GM12874 (cell line): ENCODE data around the gene IL36B.

Source experiments
- CTCF ChIP-seq: IDR thresholded peaks from 2 replicates; pipeline ENCODE4 v1.5.1; 2011; ENCODE audit warnings: low read depth, mild to moderate bottlenecking, control low read depth, low read length, moderate library complexity; ENCODE audit not compliant: insufficient read depth

The IL36B gene

DNA sequence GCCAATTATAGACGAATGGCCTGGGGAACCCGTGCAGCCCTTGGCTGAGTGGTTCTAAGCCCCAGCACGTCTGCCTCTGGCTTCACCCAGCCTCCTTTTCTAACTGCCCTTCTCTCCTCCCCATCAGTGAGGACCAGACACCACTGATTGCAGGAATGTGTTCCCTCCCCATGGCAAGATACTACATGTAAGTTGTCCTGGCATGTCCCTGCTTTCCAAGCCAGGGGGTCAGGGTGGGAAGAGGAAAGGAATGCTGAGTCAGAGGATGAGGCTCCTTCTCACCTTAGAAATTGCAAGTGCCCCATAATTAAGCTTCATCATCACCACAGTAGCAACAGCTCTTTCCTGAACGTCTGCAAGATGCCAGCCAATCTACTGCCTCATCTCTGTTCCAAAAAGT lies 19.9 kb upstream of the IL36B start:
- no peak for TF ChIP-seq CTCF

DNA sequence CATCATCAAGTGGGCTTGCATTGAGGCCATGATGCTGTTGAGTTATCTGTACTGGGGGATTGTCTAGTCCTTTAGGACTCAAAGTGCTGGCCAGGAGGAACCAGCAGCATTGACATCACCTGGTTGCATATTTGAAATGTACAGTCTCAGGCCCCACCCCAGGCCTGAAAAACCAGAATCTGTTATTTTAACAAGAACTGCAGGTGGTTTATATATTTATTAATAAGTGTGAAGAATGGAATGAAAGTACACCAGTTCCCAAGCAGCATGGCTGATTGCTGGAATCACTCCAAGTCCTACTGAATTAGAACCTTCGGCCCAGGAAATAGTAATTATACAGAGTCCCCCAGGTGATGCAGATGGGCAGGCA lies 17.9 kb upstream of the IL36B start:
- no peak for TF ChIP-seq CTCF

DNA sequence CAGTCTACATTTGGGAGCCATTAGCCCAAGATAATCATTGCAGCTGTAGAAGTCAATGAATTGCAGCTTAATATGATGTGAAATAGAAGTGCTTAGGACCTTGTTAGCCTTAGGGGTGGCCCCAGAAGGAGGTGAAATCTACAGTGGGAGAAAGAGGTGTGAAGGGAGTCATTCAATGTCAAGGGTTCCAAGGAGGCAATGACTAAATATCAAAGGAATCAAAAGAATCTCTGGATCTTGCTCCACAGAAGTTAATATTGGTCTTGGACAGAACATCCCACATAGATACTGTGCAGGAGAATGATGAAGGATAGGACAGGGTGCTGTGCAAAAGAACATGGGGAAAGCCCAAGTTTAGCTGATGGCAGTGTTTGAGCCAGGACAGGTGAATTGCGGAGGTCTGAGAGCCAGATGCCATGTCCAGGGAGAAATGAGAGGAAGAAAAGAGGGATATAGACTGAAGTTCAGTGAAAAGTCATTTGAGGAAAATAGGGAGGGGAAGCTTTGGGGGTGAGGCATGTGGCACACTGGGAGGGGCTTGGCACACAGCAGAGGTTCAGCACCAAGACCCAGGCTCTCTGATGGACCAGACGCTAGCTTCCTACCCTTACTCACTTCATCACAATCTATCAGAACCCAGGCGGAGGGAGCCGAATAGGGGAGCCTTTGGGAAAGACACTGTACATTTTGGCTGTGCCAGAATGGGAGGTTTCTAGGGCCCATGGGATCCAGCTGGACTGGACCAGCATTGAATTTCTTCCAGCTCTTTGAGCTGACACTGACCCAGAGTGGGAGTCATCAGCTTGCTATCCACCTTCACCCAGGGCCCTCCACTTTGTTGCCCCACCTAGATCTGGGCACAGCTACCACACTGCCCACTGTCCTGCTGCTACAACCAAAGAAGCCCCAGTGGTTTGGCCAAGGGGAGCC lies 17.3 kb upstream of the IL36B start:
- TF ChIP-seq CTCF: no peak

DNA sequence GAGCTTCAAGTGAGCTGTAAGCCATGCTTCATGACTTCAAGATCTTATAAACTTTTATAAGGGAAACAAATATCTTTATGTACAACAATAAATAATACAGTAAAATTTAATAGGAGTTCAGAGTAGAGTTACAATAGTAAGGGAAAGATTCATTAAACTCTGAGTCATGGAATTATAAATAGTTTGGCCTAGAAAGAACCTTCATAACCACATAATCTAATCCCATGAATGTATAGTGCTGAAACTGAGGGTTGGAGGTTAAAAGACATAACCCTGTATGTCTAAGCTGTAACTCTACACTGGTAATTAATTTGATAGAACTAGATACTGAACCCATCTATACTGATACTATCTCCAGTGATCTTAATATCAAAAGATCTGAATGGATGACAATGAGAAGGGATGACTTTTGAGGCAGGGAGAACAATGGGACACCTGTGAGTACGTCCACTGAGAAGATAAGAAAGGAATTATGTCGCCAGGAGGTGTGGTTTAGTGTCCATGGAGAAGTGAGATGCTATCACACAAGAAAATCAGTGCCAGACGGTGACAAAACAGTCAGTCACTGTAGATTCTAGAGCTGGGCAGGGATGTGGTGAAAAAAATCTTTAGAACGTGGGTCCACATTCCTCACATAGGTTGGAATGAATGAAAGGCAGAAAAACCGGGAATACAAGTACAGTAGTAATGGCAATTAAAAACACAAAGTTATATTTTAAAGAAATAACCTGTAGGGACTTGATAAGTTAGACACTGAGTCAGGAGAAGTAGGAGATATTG lies 16.2 kb upstream of the IL36B start:
- TF ChIP-seq CTCF: no peak

DNA sequence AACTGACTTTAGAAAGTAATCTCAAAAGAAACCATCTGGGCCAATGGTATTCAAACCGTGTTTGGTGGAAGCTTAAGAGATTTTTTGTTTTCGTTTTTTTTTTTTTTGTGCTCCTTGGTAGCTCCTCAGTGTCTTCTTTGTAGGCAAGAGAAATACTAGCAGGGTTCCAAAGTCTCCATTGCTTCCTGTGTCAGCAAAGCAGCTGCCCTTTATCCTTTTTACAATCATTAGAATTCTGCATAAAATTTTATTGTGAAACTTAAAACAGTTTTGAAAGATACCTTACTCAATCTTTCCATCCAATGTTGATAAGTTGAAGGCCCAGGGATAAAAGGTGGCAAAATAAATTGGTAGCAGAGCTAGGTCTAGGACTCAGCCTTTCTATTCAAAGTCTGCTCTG lies 15.6 kb upstream of the IL36B start:
- TF ChIP-seq CTCF: no peak

- no peak for TF ChIP-seq CTCF
Observed at GRCh38 chr2:113067681-113068080, 15.0 kb upstream of the IL36B start, which contains the start of gene IL1F10. Gene IL1F10, plus strand, starts transcription at chr2:113067970. Its CDS starts 4,769 bp downstream, at chr2:113072739.

- TF ChIP-seq CTCF: no peak
Observed at GRCh38 chr2:113064898-113065297, 12.2 kb upstream of the IL36B start.
